ENCODE measurements around the gene COLEC11. TPM values are rescaled to one million over a fixed set of nuclear protein-coding genes. Genes with fewer than 3 reads are reported as not detected.

The COLEC11 gene
- total RNA-seq, 1 experiment from 2014 or later: 1.3 TPM

GRCh38 chr2:3655871-3656761 lies 61.2 kb downstream of the COLEC11 start:
- Mint-ChIP-seq H3K4me1 (peaks cover 27% of the 10 kb centered on the region), H3K4me3 (no peak overlapping the region), H3K27ac (no peak overlapping the region), H3K36me3 (no peaks in the 10 kb centered on the region), H3K27me3 (ENCODE audit: low read depth) (peaks cover 13% of the 10 kb centered on the region), H3K9me3 (peaks cover 7% of the 10 kb centered on the region)
- no peak for DNase-seq (ENCODE audit: low spot score)
- POLR2A ChIA-PET: no interaction called here
- CTCF ChIA-PET: interaction anchor here (0.6 to 1.0 kb wide), 2 partner anchors 27 to 162 kb away, joined by 3 to 5 read pairs; no protein-coding TSS in a partner anchor
- ATAC-seq: no peak
- TF ChIP-seq FOXJ3 (CRISPR knock-in tag; IDR thresholded peaks at IDR 0.05; ENCODE audit: borderline replicate concordance) (no peak), ELF4 (CRISPR knock-in tag; IDR thresholded peaks at IDR 0.05; ENCODE audit: low read depth) (no peak), OVOL2 (CRISPR knock-in tag; IDR thresholded peaks at IDR 0.05; ENCODE audit: borderline replicate concordance) (no peak), ZNF281 (CRISPR knock-in tag; IDR thresholded peaks at IDR 0.05) (no peak), ZNF416 (CRISPR knock-in tag; IDR thresholded peaks at IDR 0.05) (no peak), ZNF425 (CRISPR knock-in tag; conservative IDR thresholded peaks at IDR 0.05) (no peak), SOX15 (CRISPR knock-in tag; IDR thresholded peaks at IDR 0.05) (no peak), SP1 (CRISPR knock-in tag; conservative IDR thresholded peaks at IDR 0.05) (no peak), AFF4 (CRISPR knock-in tag; IDR thresholded peaks at IDR 0.05; ENCODE audit: borderline replicate concordance) (no peak), CBFB (CRISPR knock-in tag; IDR thresholded peaks at IDR 0.05; ENCODE audit: low read depth) (no peak), E2F5 (CRISPR knock-in tag; IDR thresholded peaks at IDR 0.05) (no peak), ZNF396 (CRISPR knock-in tag; IDR thresholded peaks at IDR 0.05; ENCODE audit: borderline replicate concordance) (no peak), MXD4 (CRISPR knock-in tag; IDR thresholded peaks at IDR 0.05; ENCODE audit: borderline replicate concordance) (no peak), FOXP4 (CRISPR knock-in tag; IDR thresholded peaks at IDR 0.05) (no peak), GABPB1 (CRISPR knock-in tag; IDR thresholded peaks at IDR 0.05) (no peak), ZNF532 (CRISPR knock-in tag; IDR thresholded peaks at IDR 0.05; ENCODE audit: borderline replicate concordance) (no peak), MLX (CRISPR knock-in tag; IDR thresholded peaks at IDR 0.05) (no peak), ZNF263 (CRISPR knock-in tag; IDR thresholded peaks at IDR 0.05; ENCODE audit: low read depth) (no peak)
